Measurements from ENCODE around the gene MEST. TPM values are rescaled to one million over a fixed set of nuclear protein-coding genes. Genes with fewer than 3 reads are reported as not detected.
A peak's percentile ranks its signal among the peaks of the same experiment; 100 is the strongest.

Gene MEST
- 3.7 to 5.8 TPM (median 3.8 TPM) in 3 replicates for polyA plus RNA-seq
- 0.54 TPM for polyA plus RNA-seq (2011; ENCODE audit: low read depth)
- polyA plus RNA-seq (2011; cell fraction: cytosol; rRNA removed) = 4.4 and 5.1 TPM in 2 replicates
- polyA plus RNA-seq (2011; cell fraction: nucleus; rRNA removed) = 2.8 and 7.7 TPM in 2 replicates
- polyA plus RNA-seq (2012; ENCODE audit: low replicate concordance) = 1.3 and 2.9 TPM in 2 replicates
- polyA minus RNA-seq = 5.8 to 8.4 TPM (median 6.8 TPM) in 3 replicates
- polyA minus RNA-seq (2011; cell fraction: cytosol; rRNA and poly(A)+ RNA removed) = 7.5 TPM
- 3.0 and 3.3 TPM in 2 replicates for polyA minus RNA-seq (2011; cell fraction: nucleus; rRNA and poly(A)+ RNA removed)

GRCh38 chr7:130491841-130492522 lies at the start of gene MEST:
TSS of gene MEST (plus strand) at chr7:130492085. CDS start at chr7:130492314, 229 bp downstream.
- no peaks in the 10 kb centered on the region for H3K9me1 ChIP-seq (ENCODE audit: control insufficient read depth, extremely low read depth, insufficient read depth, low read length)
- no peak within 1 kb of the TSS for H2AFZ ChIP-seq (ENCODE audit: control insufficient read depth, low read length)
- DNase-seq (ENCODE audit: low read depth, low spot score) (no peak), FAIRE-seq (no peak)
- no peaks in the 10 kb centered on the region for H3K9me3 ChIP-seq (ENCODE audit: control insufficient read depth, low read depth, low read length)
- peak within 1 kb of the TSS; percentile 84 for H3K4me2 ChIP-seq (ENCODE audit: control insufficient read depth, extremely low read depth, insufficient read depth, low read depth, low read length)
- H3K4me1 ChIP-seq (ENCODE audit: control insufficient read depth, extremely low read depth, insufficient read depth, low read length) = peaks cover 5% of the 10 kb centered on the region
- no peak within 1 kb of the TSS for H3K9ac ChIP-seq (ENCODE audit: control insufficient read depth, extremely low read depth, insufficient read depth, low read length)
- no peak for TF ChIP-seq EZH2 (IDR thresholded peaks at IDR 0.05; ENCODE audit: low read length)
- no peak for TF ChIP-seq CTCF (optimal IDR thresholded peaks at IDR 0.05 in 1 of 3, IDR thresholded peaks at IDR 0.05 in 1 of 3, conservative IDR thresholded peaks at IDR 0.05 in 1 of 3; ENCODE audit: extremely low read depth in 1 of 3, insufficient read depth in 2 of 3, low read length in 3 of 3)
- H3K79me2 ChIP-seq (ENCODE audit: control insufficient read depth, insufficient read depth, low read length) = no peaks in the 10 kb centered on the region
- dilution Hi-C loops (cut with MboI; ENCODE audit: extremely low pct_ligation_motif_present, low sequenced_read_pairs) = no loop called here
- H3K27me3 ChIP-seq (ENCODE audit: control insufficient read depth, extremely low read depth, insufficient read depth, low read length) = peaks cover 30% of the 10 kb centered on the region
- H4K20me1 ChIP-seq (ENCODE audit: control insufficient read depth, extremely low read depth, insufficient read depth, low read length) = no peaks in the 10 kb centered on the region
- no peaks in the 10 kb centered on the region for H3K36me3 ChIP-seq (ENCODE audit: control insufficient read depth in 2 of 2, extremely low read depth in 1 of 2, insufficient read depth in 2 of 2, low read length in 2 of 2)
- H3K4me3 ChIP-seq (ENCODE audit: control insufficient read depth in 2 of 3, extremely low read depth in 1 of 3, insufficient read depth in 2 of 3, low read depth in 1 of 3, low read length in 3 of 3) = peak within 1 kb of the TSS; percentile 8 to 58 (median 31)
- no peak within 1 kb of the TSS for H3K27ac ChIP-seq (ENCODE audit: control insufficient read depth, insufficient read depth, low read length)

GRCh38 chr7:130442601-130443000 lies 49.3 kb upstream of the MEST start:
- H3K4me3 ChIP-seq (ENCODE audit: control insufficient read depth in 2 of 3, extremely low read depth in 1 of 3, insufficient read depth in 2 of 3, low read depth in 1 of 3, low read length in 3 of 3) = no peak overlapping the region
- no peak overlapping the region for H3K27ac ChIP-seq (ENCODE audit: control insufficient read depth, insufficient read depth, low read length)
- TF ChIP-seq EZH2 (IDR thresholded peaks at IDR 0.05; ENCODE audit: low read length) = no peak
- TF ChIP-seq CTCF (optimal IDR thresholded peaks at IDR 0.05 in 1 of 3, IDR thresholded peaks at IDR 0.05 in 1 of 3, conservative IDR thresholded peaks at IDR 0.05 in 1 of 3; ENCODE audit: extremely low read depth in 1 of 3, insufficient read depth in 2 of 3, low read length in 3 of 3) = no peak
- no peaks in the 10 kb centered on the region for H3K27me3 ChIP-seq (ENCODE audit: control insufficient read depth, extremely low read depth, insufficient read depth, low read length)
- no peak overlapping the region for H3K9ac ChIP-seq (ENCODE audit: control insufficient read depth, extremely low read depth, insufficient read depth, low read length)
- no peak overlapping the region for H3K4me2 ChIP-seq (ENCODE audit: control insufficient read depth, extremely low read depth, insufficient read depth, low read depth, low read length)
- peaks cover 10% of the 10 kb centered on the region for H3K4me1 ChIP-seq (ENCODE audit: control insufficient read depth, extremely low read depth, insufficient read depth, low read length)
- dilution Hi-C loops (cut with MboI; ENCODE audit: extremely low pct_ligation_motif_present, low sequenced_read_pairs) = no loop called here
- FAIRE-seq = no peak
- no peaks in the 10 kb centered on the region for H3K9me3 ChIP-seq (ENCODE audit: control insufficient read depth, low read depth, low read length)
- H3K79me2 ChIP-seq (ENCODE audit: control insufficient read depth, insufficient read depth, low read length) = no peaks in the 10 kb centered on the region
- no peaks in the 10 kb centered on the region for H4K20me1 ChIP-seq (ENCODE audit: control insufficient read depth, extremely low read depth, insufficient read depth, low read length)
- no peak for DNase-seq (ENCODE audit: low read depth, low spot score)
- H3K9me1 ChIP-seq (ENCODE audit: control insufficient read depth, extremely low read depth, insufficient read depth, low read length) = no peaks in the 10 kb centered on the region
- H3K36me3 ChIP-seq (ENCODE audit: control insufficient read depth in 2 of 2, extremely low read depth in 1 of 2, insufficient read depth in 2 of 2, low read length in 2 of 2) = no peaks in the 10 kb centered on the region
- H2AFZ ChIP-seq (ENCODE audit: control insufficient read depth, low read length) = no peak overlapping the region
